Spleen (tissue), 7 donors: ENCODE results near the gene CYP2E1.

Source experiments
- POLR2AphosphoS5 ChIP-seq, 3 donors: sonication (generic); formaldehyde crosslinking; IDR thresholded peaks; one replicate each; pipeline ENCODE4 v1.5.1; 2017; ENCODE audit warnings: antibody characterized with exemption in 3 of 3
- TF ChIP-seq, protein P1 (sequence below), 11 experiments: fragments of 200-600 bp in 7 of 11; fragments of 450-650 bp in 4 of 11; sonication (generic) in 4 of 11; IDR thresholded peaks in 8 of 11; conservative IDR thresholded peaks in 3 of 11; 1 replicate in 7 of 11; 2 replicates in 4 of 11; pipeline versions ENCODE4 v1.4.0 to v1.8.0; 2016 to 2021; ENCODE audit warnings: antibody characterized with exemption in 11 of 11, inconsistent platforms in 4 of 11, mild to moderate bottlenecking in 1 of 11
- donor health status: DM: no; HTN: no; CAD: no; lungs with moderate emphysema.
- donor health status: DM: no; HTN: no; CAD: no.
- donor health status: DM: no; HTN: no; CAD: no.

DNA sequence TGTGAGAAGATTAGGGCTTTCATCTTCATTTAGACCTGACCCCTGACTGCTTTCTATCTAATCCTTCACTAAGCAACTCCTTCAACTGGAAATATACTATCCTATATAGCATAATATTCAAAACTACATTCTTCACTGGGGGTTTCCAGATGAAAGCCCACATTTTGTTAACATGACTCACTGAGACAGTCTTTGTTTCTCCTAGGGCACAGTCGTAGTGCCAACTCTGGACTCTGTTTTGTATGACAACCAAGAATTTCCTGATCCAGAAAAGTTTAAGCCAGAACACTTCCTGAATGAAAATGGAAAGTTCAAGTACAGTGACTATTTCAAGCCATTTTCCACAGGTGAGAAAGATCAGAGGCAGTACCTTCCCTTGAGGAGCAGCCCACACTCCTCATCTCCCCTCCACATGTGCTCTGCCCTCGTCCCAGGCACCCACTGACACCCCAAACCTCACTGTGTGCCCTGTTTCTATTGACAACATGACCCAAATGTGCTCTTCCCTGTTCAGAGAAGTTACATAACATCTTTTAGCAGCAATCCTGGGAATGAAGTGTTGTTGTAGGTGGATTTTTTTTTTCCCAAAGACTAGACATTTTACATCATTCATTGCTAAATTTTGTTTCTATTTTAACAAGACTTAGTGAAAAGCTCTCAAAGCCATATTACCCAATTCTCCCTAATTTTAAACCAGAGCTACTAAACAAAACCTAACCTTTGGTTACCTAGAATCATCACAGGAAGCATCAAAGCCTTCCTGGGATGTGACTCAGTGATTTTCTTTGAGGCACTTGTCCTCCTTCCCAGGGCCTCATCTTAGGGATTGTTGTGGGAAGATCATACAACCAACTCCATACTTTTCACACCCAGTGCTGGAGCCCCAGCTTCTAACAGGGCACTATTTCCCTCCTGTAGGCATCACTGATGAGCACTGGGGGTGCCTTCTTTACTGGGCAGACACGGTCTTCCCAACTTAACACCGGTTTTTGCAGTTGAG lies 10.7 kb downstream of the CYP2E1 start:
- TF ChIP-seq, protein P1, sequence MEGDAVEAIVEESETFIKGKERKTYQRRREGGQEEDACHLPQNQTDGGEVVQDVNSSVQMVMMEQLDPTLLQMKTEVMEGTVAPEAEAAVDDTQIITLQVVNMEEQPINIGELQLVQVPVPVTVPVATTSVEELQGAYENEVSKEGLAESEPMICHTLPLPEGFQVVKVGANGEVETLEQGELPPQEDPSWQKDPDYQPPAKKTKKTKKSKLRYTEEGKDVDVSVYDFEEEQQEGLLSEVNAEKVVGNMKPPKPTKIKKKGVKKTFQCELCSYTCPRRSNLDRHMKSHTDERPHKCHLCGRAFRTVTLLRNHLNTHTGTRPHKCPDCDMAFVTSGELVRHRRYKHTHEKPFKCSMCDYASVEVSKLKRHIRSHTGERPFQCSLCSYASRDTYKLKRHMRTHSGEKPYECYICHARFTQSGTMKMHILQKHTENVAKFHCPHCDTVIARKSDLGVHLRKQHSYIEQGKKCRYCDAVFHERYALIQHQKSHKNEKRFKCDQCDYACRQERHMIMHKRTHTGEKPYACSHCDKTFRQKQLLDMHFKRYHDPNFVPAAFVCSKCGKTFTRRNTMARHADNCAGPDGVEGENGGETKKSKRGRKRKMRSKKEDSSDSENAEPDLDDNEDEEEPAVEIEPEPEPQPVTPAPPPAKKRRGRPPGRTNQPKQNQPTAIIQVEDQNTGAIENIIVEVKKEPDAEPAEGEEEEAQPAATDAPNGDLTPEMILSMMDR (IDR thresholded peaks at IDR 0.05 in 8 of 11, conservative IDR thresholded peaks at IDR 0.05 in 3 of 11) = no peak
- TF ChIP-seq POLR2AphosphoS5 (IDR thresholded peaks at IDR 0.05) = no peak
